ENCODE measurements around the gene FAAP20.

The FAAP20 gene

GRCh38 chr1:2204415-2205190 is 10.0 kb upstream of the FAAP20 start:
- Histone ChIP-seq H3K4me3 (ENCODE audit: low read depth, low read length) (peak overlapping the region; percentile 25), H3K4me1 (ENCODE audit: control insufficient read depth, insufficient read depth, low read length) (peaks cover 5% of the 10 kb centered on the region), H3K36me3 (ENCODE audit: control insufficient read depth in 2 of 2, insufficient read depth in 1 of 2, low read length in 2 of 2) (no peaks in the 10 kb centered on the region), H3K27ac (ENCODE audit: extremely low read depth, low read depth, low read length) (no peak overlapping the region), H3K9me3 (ENCODE audit: control insufficient read depth, insufficient read depth, low read depth, low read length) (no peaks in the 10 kb centered on the region)
- ChIA-PET CTCF (interaction anchor here (0.7 to 2.1 kb wide), 3 partner anchors 8 to 177 kb away, joined by 5 to 12 read pairs (median 6); partner anchors contain the start of gene FAAP20), POLR2A (interaction anchor here (0.7 to 2.2 kb wide), 9 partner anchors 10 to 216 kb away, joined by 3 to 14 read pairs (median 4); partner anchors contain the start of genes FAAP20, MORN1, RER1 and SKI)
- TF ChIP-seq ZNF701 (tag by site-specific recombination; IDR thresholded peaks at IDR 0.05) (no peak), TSHZ1 (tag by site-specific recombination; IDR thresholded peaks at IDR 0.05; ENCODE audit: borderline replicate concordance) (no peak), ZBTB8A (tag by site-specific recombination; IDR thresholded peaks at IDR 0.05) (no peak; the same call in 1 of the 2 replicates), ZNF561 (tag by site-specific recombination; IDR thresholded peaks at IDR 0.05; ENCODE audit: borderline replicate concordance) (no peak), ZNF626 (tag by site-specific recombination; IDR thresholded peaks at IDR 0.05) (no peak), KLF1 (tag by site-specific recombination; IDR thresholded peaks at IDR 0.05) (peak; percentile 80), ZBTB11 (tag by site-specific recombination; conservative IDR thresholded peaks at IDR 0.05; ENCODE audit: low read depth) (no peak), ZNF248 (tag by site-specific recombination; IDR thresholded peaks at IDR 0.05) (no peak), ZNF174 (tag by site-specific recombination; IDR thresholded peaks at IDR 0.05) (no peak), ZNF211 (tag by site-specific recombination; IDR thresholded peaks at IDR 0.05; ENCODE audit: low read depth) (no peak), ZNF610 (tag by site-specific recombination; IDR thresholded peaks at IDR 0.05; ENCODE audit: borderline replicate concordance) (no peak), ZNF266 (tag by site-specific recombination; IDR thresholded peaks at IDR 0.05; ENCODE audit: low read depth) (no peak), ZNF76 (tag by site-specific recombination; IDR thresholded peaks at IDR 0.05; ENCODE audit: borderline replicate concordance, low read depth) (no peak), ZNF132 (tag by site-specific recombination; IDR thresholded peaks at IDR 0.05; ENCODE audit: borderline replicate concordance) (no peak), SCRT2 (tag by site-specific recombination; IDR thresholded peaks at IDR 0.05) (no peak), OVOL3 (tag by site-specific recombination; IDR thresholded peaks at IDR 0.05) (no peak), ZNF302 (tag by site-specific recombination; IDR thresholded peaks at IDR 0.05; ENCODE audit: low read depth) (no peak), ZIC2 (tag by site-specific recombination; IDR thresholded peaks at IDR 0.05) (0 out of 2 replicates have a peak, but pooled peaks have one; percentile 8), ZNF391 (tag by site-specific recombination; IDR thresholded peaks at IDR 0.05; ENCODE audit: borderline replicate concordance, low read depth) (no peak), ZBTB17 (tag by site-specific recombination; IDR thresholded peaks at IDR 0.05) (no peak), SP2 (tag by site-specific recombination; IDR thresholded peaks at IDR 0.05) (peak; percentile 16; the same call in 1 of the 2 replicates), KLF10 (tag by site-specific recombination; IDR thresholded peaks at IDR 0.05) (peak; percentile 74), ZNF544 (tag by site-specific recombination; IDR thresholded peaks at IDR 0.05) (no peak), ZFP41 (tag by site-specific recombination; IDR thresholded peaks at IDR 0.05; ENCODE audit: borderline replicate concordance) (no peak), ZBTB44 (tag by site-specific recombination; IDR thresholded peaks at IDR 0.05) (no peak), ZNF473 (tag by site-specific recombination; IDR thresholded peaks at IDR 0.05) (no peak), KLF9 (tag by site-specific recombination; IDR thresholded peaks at IDR 0.05; ENCODE audit: low read depth) (peak; percentile 28; the same call in 1 of the 2 replicates), ZBTB7A (tag by site-specific recombination; IDR thresholded peaks at IDR 0.05; ENCODE audit: low read depth) (0 out of 2 replicates have a peak, but pooled peaks have one; percentile 27), ZBTB6 (tag by site-specific recombination; IDR thresholded peaks at IDR 0.05) (no peak)
